ENCODE data around the gene PALD1. TPM values are rescaled to one million over a fixed set of nuclear protein-coding genes. Genes with fewer than 3 reads are reported as not detected.

Gene PALD1
- total RNA-seq, 2 donors from 2014 or later: 4.4 to 8.3 TPM

- DNase-seq: no peak
- no peak for ATAC-seq
- intact Hi-C loops (cut with DNase I): loop anchor here (5.0 to 10.0 kb wide), 2 partner anchors 85 to 318 kb away; no protein-coding TSS in a partner anchor
Measured at GRCh38 chr10:70542565-70542938, 64.0 kb downstream of the PALD1 start.

DNA sequence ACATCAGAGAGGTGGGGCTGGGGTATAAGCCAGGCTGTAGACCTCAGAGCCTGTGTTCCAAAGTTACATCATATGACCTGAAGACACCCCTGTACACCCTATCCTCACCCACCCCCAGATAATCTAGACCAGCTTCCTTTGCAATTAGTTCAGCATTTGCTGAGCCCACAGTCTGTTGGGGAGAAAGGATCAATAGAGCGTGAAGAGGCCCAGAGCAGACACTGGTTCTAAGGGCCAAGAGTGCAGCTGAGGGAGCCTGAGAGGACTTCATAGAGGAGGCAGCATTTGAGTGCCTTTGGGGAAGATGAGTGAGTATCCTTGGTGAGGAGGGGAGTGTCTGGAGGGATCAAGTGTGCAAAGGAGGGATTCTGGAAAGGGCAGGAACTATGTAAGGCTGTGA is 65.3 kb downstream of the PALD1 start:
- intact Hi-C loops (cut with DNase I): loop anchor here (5.0 to 10.0 kb wide), 2 partner anchors 87 to 319 kb away; no protein-coding TSS in a partner anchor
- DNase-seq (no peak), ATAC-seq (no peak)

- DNase-seq (no peak), ATAC-seq (peak in 1 of 2 donors; percentile 17)
- intact Hi-C loops (cut with DNase I): loop anchor here (5.0 to 10.0 kb wide), 2 partner anchors 87 to 320 kb away; no protein-coding TSS in a partner anchor
Measured at GRCh38 chr10:70544431-70545340, 66.1 kb downstream of the PALD1 start.

DNA sequence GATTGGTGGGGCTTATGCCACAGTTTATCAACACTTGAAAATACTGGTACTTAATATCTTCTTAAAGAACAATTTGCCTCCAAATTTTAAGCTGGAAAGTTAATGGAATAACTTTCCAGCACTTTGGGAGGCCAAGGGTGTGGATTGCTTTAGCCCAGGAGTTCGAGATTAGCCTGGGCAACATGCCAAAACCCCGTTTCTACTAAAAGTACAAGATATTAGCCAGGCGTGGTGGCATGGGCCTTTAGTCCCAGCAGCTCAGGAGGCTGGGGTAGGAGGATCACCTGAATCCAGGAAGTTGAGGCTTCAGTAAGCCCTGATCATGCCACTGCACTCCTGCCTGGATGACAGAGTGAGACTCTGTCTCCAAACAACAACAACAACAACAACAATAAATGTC is 68.0 kb downstream of the PALD1 start:
- intact Hi-C loops (cut with DNase I): loop anchor here in 1 of 2 donors (10.0 kb wide), 1 partner anchor 322 kb away; no protein-coding TSS in a partner anchor
- DNase-seq (peak; percentile 68), ATAC-seq (no peak)

DNA sequence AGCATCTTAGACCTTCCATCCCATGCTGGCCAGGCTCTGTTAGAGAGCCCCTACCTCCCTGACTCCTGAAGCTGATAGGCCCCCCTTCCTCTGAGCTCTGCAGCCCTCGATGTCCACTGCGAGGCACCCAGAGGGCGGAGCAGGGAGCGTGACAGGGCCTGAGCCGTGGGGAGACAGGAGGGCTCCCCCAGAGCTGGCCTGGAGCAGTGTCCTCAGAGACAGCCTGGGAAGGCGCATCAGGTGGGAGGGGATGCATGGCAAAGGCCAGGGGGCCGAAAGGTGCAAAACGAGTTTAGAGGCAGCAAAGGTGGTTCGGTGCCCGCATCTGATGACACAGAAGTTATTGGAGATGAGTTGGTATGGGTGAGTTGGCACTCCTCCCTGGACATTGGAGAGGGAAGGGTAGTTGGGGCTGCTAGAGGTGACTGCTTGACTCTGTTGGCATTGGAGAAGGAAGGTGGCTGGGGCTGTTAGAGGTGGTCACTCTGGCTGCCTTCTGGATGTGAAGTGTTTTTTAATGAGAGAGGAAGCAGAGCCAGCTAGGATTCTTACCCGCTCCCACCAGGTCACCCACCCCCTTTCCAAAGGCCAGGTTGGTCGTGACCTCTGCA is 70.9 kb downstream of the PALD1 start:
- intact Hi-C loops (cut with DNase I): loop anchor here in 1 of 2 donors (10.0 kb wide), 1 partner anchor 325 kb away; no protein-coding TSS in a partner anchor
- ATAC-seq (no peak), DNase-seq (no peak)

GRCh38 chr10:70549962-70550458 is 71.4 kb downstream of the PALD1 start:
- ATAC-seq: peak; percentile 73 to 74
- peak; percentile 63 for DNase-seq
- intact Hi-C loops (cut with DNase I): loop anchor here (1.0 to 10.0 kb wide), 6 partner anchors 125 to 329 kb away; partner anchors contain the start of gene ADAMTS14 (in 1 of the 2)

GRCh38 chr10:70550459-70550858 is 71.9 kb downstream of the PALD1 start:
- ATAC-seq: no peak
- intact Hi-C loops (cut with DNase I): loop anchor here (1.0 to 10.0 kb wide), 5 partner anchors 124 to 328 kb away; partner anchors contain the start of gene ADAMTS14 (in 1 of the 2)
- no peak for DNase-seq

DNA sequence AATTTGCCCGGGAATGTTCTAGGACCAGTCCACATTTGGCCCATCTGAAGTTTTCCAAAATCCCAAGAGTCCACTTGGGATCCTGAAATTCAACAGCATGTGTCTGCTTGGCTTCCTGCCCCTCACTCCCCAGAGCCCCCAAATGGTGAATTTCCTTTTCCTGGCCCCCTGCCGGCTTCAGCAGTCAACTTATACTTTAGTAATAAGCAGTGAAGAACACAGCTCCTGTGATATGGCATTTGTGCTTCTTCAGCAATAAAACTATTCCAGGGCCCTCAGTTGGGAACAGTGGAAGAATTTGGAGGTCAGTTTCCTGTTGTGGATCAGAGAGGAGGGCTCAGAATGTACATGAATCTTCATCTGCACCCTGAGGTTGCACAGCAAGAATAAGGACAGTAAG is 72.9 kb downstream of the PALD1 start:
- intact Hi-C loops (cut with DNase I): loop anchor here (2.0 to 10.0 kb wide), 4 partner anchors 123 to 327 kb away; partner anchors contain the start of gene ADAMTS14 (in 1 of the 2)
- DNase-seq (no peak), ATAC-seq (no peak)

GRCh38 chr10:70551971-70552422 is 73.4 kb downstream of the PALD1 start:
- intact Hi-C loops (cut with DNase I): loop anchor here (2.0 to 10.0 kb wide), 4 partner anchors 123 to 327 kb away; partner anchors contain the start of gene ADAMTS14 (in 1 of the 2)
- peak; percentile 34 to 76 for ATAC-seq
- peak; percentile 59 for DNase-seq

DNA sequence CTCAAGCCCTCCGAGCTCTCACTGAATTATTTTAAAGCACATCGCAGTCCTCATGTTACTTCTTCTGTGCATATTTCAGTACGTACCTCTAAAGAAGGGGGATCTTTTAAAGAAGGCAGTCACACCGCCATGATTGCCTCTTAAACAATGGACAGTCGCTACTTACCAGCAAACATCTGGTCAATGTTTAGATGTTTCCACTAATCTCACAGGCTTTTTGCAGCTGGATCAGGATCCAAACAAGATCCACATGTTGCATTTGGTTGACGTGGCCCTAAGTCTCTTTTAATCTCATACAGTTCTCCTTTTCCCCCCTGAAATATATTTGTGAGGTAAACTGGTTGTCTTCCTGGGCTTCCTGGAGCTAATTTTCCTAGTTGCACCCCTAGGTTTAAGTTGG is 74.0 kb downstream of the PALD1 start:
- intact Hi-C loops (cut with DNase I): loop anchor here in 1 of 2 donors (10.0 kb wide), 2 partner anchors 122 to 322 kb away; partner anchors contain the start of gene ADAMTS14
- ATAC-seq: no peak
- DNase-seq: no peak

GRCh38 chr10:70555371-70555770 is 76.8 kb downstream of the PALD1 start:
- ATAC-seq: no peak
- intact Hi-C loops (cut with DNase I): loop anchor here in 1 of 2 donors (10.0 kb wide), 2 partner anchors 119 to 319 kb away; partner anchors contain the start of gene ADAMTS14
- peak; percentile 10 for DNase-seq

GRCh38 chr10:70557086-70557845 is 78.7 kb downstream of the PALD1 start:
- DNase-seq (peak; percentile 20), ATAC-seq (no peak)
- intact Hi-C loops (cut with DNase I): loop anchor here in 1 of 2 donors (10.0 kb wide), 2 partner anchors 118 to 318 kb away; partner anchors contain the start of gene ADAMTS14

DNA sequence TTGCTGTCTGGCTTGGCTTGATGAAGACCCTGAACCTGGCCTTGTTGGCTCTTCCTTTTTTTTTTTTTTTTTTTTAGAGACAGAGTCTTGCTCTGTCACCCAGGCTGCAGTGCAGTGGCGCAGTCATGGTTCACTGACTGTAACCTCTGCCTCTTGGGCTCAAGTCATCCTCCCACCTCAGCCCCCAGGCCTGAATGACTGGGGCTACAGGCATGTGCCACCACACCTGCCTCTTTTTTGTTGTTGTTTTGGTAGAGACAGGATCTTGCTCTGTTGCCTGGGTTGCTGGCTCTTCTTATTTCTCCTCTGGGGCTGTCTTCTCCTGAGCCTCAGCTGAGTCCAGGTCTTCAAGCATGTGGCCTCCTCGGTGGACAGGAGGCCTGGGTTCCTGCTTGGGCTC is 79.3 kb downstream of the PALD1 start:
- intact Hi-C loops (cut with DNase I): loop anchor here in 1 of 2 donors (10.0 kb wide), 2 partner anchors 117 to 317 kb away; partner anchors contain the start of gene ADAMTS14
- ATAC-seq (no peak), DNase-seq (peak; percentile 8)

DNA sequence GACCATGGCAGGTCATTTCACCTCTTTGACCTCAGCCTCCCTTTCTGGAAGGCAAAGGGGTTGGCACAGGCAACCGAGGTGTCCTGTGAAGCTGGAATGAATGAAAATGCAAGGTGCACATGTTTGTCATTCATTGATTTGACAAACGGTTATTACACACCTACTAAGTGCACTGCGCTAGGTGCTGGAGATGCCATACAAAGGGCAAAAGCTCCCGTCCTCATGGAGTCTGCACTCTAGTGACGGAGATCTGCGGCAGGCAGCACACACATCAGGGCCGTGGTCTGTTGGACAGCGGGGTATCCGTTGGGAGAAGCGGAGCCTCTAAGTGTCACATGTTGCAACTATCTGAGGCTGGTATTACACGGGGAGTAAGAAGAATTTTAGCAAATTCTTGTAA is 79.7 kb downstream of the PALD1 start:
- intact Hi-C loops (cut with DNase I): loop anchor here in 1 of 2 donors (10.0 kb wide), 2 partner anchors 117 to 317 kb away; partner anchors contain the start of gene ADAMTS14
- peak; percentile 14 for DNase-seq
- ATAC-seq: no peak

- peak; percentile 58 for DNase-seq
- intact Hi-C loops (cut with DNase I): loop anchor here in 1 of 2 donors (10.0 kb wide), 2 partner anchors 116 to 316 kb away; partner anchors contain the start of gene ADAMTS14
- peak; percentile 83 for ATAC-seq
Measured at GRCh38 chr10:70558871-70559810, 80.6 kb downstream of the PALD1 start.

DNA sequence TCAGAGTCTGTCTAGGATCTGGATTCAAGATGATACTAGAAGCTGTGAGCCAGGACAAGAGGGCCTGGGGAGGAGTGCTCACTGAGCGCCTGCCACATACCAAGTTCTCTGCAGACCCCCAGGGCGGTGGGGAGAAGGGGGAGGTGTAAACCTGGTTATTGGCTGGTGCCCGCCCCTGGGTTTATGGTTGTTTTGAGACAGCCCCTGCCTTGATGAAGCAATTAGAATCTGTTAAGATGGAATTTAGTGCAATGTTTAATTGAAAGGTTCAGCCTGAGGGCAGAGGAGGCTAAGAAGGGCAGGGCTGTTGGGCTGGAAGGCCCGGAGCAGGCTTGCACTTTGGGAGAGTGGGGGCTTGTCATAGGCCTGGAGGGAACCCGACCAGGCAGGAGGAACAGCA is 81.3 kb downstream of the PALD1 start:
- ATAC-seq (no peak), DNase-seq (no peak)
- intact Hi-C loops (cut with DNase I): loop anchor here in 1 of 2 donors (10.0 kb wide), 2 partner anchors 115 to 315 kb away; partner anchors contain the start of gene ADAMTS14

DNA sequence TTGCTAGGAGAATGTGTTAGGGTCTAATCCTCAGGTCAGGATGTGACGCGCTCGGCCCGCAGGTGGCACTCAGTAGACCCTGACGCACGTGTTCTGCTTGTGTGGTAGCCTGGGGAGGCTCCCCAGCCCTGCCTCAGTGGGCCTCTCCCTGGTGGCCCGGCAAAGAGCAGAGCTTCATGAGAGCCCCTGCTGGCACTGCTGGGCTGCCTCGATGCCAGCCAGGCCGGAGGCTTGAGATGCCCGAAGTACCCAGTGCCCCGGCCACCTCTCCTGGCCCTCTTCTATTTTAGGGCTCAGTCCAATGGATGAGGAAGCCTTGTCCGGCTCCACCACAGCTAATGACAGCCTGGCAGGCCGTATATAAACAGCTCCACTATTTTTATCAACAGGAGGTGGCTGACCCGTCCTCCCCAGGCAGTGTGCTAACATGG is 82.0 kb downstream of the PALD1 start:
- intact Hi-C loops (cut with DNase I): no loop called here
- DNase-seq: peak; percentile 43
- peak; percentile 37 to 54 for ATAC-seq

Measured in left cardiac atrium (tissue), 4 donors.